ENCODE results near the gene HEMGN. TPM values are rescaled to one million over a fixed set of nuclear protein-coding genes. Genes with fewer than 3 reads are reported as not detected.
"Not testable (repeated sequence)": the region's sequence is repeated elsewhere in the genome, so short reads cannot be mapped to it uniquely, and the experiment has no call there.

Gene HEMGN
- total and polyA plus RNA-seq, 2 donors = 8.3 TPM; not detected in 1

GRCh38 chr9:97978371-97979130 is 40.6 kb upstream of the HEMGN start:
- Histone ChIP-seq H3K4me1 (ENCODE audit: insufficient read depth) (no peaks in the 10 kb centered on the region), H3K4me3 (ENCODE audit: low read depth, low read length) (no peak overlapping the region), H3K36me3 (ENCODE audit: insufficient read depth) (no peaks in the 10 kb centered on the region), H3K27ac (ENCODE audit: low read depth) (no peak overlapping the region)
- WGBS = 78% methylated on average over 3 of the region's 3 CpGs
- no peak for DNase-seq (ENCODE audit: extremely low spot score)

- not testable (repeated sequence) for H3K4me1 ChIP-seq (ENCODE audit: insufficient read depth); DNase-seq (ENCODE audit: extremely low spot score); H3K36me3 ChIP-seq (ENCODE audit: insufficient read depth); H3K4me3 ChIP-seq (ENCODE audit: low read depth, low read length); H3K27ac ChIP-seq (ENCODE audit: low read depth)
- WGBS = 89% methylated on average over 10 of the region's 10 CpGs
Observed at GRCh38 chr9:97976633-97977032, 38.7 kb upstream of the HEMGN start.

DNA sequence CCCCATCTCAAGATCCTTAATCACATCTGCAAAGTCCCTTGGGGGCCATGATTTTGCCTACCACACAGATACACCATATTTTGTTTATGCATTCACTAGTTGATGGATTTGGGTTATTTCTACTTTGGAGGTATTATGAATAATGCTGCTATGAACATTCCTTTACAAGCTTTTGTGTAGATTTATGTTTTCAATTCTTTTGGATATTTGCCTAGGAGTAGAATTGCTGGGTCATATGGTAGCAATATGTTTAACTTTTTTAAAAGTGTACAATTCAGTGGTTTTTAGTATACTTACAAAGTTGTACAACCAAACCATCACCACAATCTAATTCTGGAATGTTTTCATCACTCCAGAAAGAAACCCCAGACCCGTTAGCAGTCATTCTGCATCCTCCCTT is 37.4 kb upstream of the HEMGN start:
- 64% methylated on average over 1 of the region's 1 CpG for WGBS
- H3K27ac ChIP-seq (ENCODE audit: low read depth) = no peak overlapping the region
- H3K36me3 ChIP-seq (ENCODE audit: insufficient read depth) = no peaks in the 10 kb centered on the region
- H3K4me3 ChIP-seq (ENCODE audit: low read depth, low read length) = no peak overlapping the region
- DNase-seq (ENCODE audit: extremely low spot score) = no peak
- no peaks in the 10 kb centered on the region for H3K4me1 ChIP-seq (ENCODE audit: insufficient read depth)

DNA sequence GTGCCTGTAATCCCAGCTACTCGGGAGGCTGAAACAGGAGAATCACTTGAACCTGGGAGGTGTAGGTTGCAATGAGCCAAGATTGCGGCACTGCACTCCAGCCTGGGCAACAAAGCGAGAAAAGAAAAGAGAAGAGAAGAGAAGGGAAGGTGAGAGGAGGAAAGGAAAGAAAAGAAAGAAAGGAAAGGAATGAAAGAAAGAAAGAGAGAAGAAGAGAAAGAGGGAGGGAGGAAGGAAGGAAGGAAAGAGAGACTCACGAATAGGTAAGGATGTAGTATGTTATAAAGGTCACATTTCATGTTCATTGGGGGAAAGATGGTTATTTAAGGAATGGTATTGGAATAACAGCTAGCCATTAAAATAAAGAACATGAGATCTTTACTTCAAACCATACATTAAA is 34.8 kb upstream of the HEMGN start:
- no peaks in the 10 kb centered on the region for H3K36me3 ChIP-seq (ENCODE audit: insufficient read depth)
- DNase-seq (ENCODE audit: extremely low spot score) = no peak
- no peak overlapping the region for H3K4me3 ChIP-seq (ENCODE audit: low read depth, low read length)
- no peak overlapping the region for H3K27ac ChIP-seq (ENCODE audit: low read depth)
- WGBS = 89% methylated on average over 4 of the region's 4 CpGs
- no peaks in the 10 kb centered on the region for H3K4me1 ChIP-seq (ENCODE audit: insufficient read depth)

DNA sequence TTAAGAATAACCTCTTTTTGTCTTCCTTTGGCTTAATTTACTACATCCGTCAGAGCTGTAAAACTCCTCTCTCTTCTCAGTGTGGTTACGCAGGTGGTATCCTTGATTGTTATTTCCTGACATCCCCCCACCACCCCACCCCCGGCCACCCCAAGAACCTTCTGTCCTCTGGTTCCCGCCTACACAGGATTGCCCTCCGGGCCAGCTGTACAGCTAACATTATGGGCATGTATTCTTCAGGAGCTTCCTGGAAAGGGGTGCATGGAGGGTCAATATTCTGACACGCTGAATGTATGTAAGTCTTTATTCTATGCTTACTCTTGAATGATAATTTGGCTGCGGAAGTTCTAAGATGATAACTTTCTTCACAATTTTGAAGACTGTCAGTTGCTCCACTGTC is 32.2 kb upstream of the HEMGN start:
- H3K4me1 ChIP-seq (ENCODE audit: insufficient read depth) = no peaks in the 10 kb centered on the region
- H3K36me3 ChIP-seq (ENCODE audit: insufficient read depth) = no peaks in the 10 kb centered on the region
- no peak overlapping the region for H3K27ac ChIP-seq (ENCODE audit: low read depth)
- 57% methylated on average over 7 of the region's 7 CpGs for WGBS
- no peak overlapping the region for H3K4me3 ChIP-seq (ENCODE audit: low read depth, low read length)
- DNase-seq (ENCODE audit: extremely low spot score) = no peak

DNA sequence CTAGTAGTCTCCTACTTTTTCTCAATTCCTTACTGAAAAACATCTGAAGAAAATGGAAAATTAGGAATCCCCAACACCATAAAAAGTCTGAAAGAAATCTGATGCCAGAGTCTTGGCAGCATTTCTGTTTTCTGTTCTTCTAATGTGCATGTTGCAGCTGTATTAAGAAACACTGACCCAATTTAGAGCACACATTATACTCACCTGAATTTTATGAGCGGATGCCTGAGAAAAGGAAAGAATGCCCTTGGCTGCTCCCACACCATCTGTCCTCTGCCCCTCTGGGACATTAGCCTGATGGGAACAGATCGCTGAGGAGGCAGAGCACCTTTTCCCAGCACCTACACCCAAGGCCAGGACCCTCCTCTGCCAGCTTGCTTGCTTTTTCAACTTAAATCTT is 31.0 kb upstream of the HEMGN start:
- Histone ChIP-seq H3K27ac (ENCODE audit: low read depth) (no peak overlapping the region), H3K36me3 (ENCODE audit: insufficient read depth) (no peaks in the 10 kb centered on the region), H3K4me1 (ENCODE audit: insufficient read depth) (no peaks in the 10 kb centered on the region), H3K4me3 (ENCODE audit: low read depth, low read length) (no peak overlapping the region)
- 82% methylated on average over 2 of the region's 2 CpGs for WGBS
- no peak for DNase-seq (ENCODE audit: extremely low spot score)

DNA sequence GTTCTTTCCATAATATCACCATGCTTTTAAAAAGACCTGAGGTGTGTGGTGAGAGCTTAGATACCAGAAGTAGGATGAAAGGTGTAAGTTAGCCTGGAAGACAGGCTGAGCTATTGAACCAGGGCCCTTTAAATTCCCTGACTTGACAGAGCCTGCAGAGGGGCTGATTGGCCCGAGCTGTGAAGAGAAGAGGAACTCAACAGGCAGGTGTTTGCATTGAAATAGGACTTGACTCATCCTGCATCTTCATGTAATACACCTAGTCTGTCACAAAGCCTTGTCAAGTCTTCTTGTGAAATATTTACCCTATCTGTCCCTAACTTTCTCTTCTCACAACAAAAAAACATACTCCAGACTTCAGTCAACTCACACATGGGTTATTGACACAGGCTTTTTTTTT is 28.5 kb upstream of the HEMGN start:
- H3K4me1 ChIP-seq (ENCODE audit: insufficient read depth) = no peaks in the 10 kb centered on the region
- WGBS = 14% methylated on average over 1 of the region's 1 CpG
- DNase-seq (ENCODE audit: extremely low spot score) = no peak
- H3K27ac ChIP-seq (ENCODE audit: low read depth) = no peak overlapping the region
- no peak overlapping the region for H3K4me3 ChIP-seq (ENCODE audit: low read depth, low read length)
- no peaks in the 10 kb centered on the region for H3K36me3 ChIP-seq (ENCODE audit: insufficient read depth)

- Histone ChIP-seq H3K27ac (ENCODE audit: low read depth) (no peak overlapping the region), H3K36me3 (ENCODE audit: insufficient read depth) (no peaks in the 10 kb centered on the region), H3K4me3 (ENCODE audit: low read depth, low read length) (no peak overlapping the region), H3K4me1 (ENCODE audit: insufficient read depth) (no peaks in the 10 kb centered on the region)
- DNase-seq (ENCODE audit: extremely low spot score) = no peak
Observed at GRCh38 chr9:97964901-97965300, 26.9 kb upstream of the HEMGN start.

- no peaks in the 10 kb centered on the region for H3K36me3 ChIP-seq (ENCODE audit: insufficient read depth)
- no peak overlapping the region for H3K27ac ChIP-seq (ENCODE audit: low read depth)
- H3K4me1 ChIP-seq (ENCODE audit: insufficient read depth) = no peaks in the 10 kb centered on the region
- WGBS = 68% methylated on average over 2 of the region's 2 CpGs
- H3K4me3 ChIP-seq (ENCODE audit: low read depth, low read length) = no peak overlapping the region
- no peak for DNase-seq (ENCODE audit: extremely low spot score)
Observed at GRCh38 chr9:97963232-97963631, 25.3 kb upstream of the HEMGN start.

GRCh38 chr9:97962575-97962974 is 24.6 kb upstream of the HEMGN start:
- DNase-seq (ENCODE audit: extremely low spot score) = no peak
- WGBS = 77% methylated on average over 5 of the region's 5 CpGs
- Histone ChIP-seq H3K36me3 (ENCODE audit: insufficient read depth) (no peaks in the 10 kb centered on the region), H3K4me1 (ENCODE audit: insufficient read depth) (no peaks in the 10 kb centered on the region), H3K4me3 (ENCODE audit: low read depth, low read length) (no peak overlapping the region), H3K27ac (ENCODE audit: low read depth) (no peak overlapping the region)

DNA sequence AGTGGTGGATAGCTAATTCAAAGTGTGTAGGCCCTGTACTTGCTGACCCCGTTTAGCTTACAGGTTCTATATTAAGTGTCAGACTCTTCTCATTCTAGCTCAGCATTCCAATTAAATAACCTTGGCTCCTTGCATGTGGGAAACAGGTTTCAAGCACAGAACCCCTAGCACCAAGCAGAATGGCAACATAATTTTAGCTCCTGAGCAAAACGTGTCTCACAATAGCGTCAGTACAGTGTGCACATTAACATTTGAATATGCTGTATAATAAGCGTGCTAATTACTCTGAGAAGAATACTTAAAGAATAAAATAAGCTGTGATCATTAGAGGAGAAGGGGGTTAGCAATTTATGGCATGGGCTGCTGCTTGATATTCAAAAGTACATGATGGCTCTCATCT is 24.2 kb upstream of the HEMGN start:
- Histone ChIP-seq H3K27ac (ENCODE audit: low read depth) (no peak overlapping the region), H3K4me1 (ENCODE audit: insufficient read depth) (no peaks in the 10 kb centered on the region), H3K4me3 (ENCODE audit: low read depth, low read length) (no peak overlapping the region), H3K36me3 (ENCODE audit: insufficient read depth) (no peaks in the 10 kb centered on the region)
- 74% methylated on average over 4 of the region's 4 CpGs for WGBS
- no peak for DNase-seq (ENCODE audit: extremely low spot score)

DNA sequence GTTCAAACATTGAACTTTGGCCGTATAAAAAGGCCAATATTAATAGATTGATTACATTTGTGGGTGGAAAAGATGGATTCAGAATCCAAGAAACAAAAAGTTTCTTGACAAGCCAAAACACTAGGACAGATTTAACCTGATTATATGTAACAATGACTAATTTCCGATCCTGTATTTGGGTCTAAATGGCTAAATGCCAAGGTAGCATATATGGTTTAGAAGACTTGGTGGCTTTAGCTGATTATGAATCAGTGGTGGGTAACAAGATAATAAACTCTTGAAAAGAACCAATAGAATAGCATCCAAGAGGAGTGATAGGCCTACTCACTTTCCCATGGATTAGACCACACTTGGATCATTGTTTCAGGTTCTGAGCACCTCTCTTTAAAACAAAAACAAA is 23.4 kb upstream of the HEMGN start:
- no peaks in the 10 kb centered on the region for H3K36me3 ChIP-seq (ENCODE audit: insufficient read depth)
- H3K27ac ChIP-seq (ENCODE audit: low read depth) = no peak overlapping the region
- H3K4me3 ChIP-seq (ENCODE audit: low read depth, low read length) = no peak overlapping the region
- whole genome bisulfite sequencing = 80% methylated on average over 2 of the region's 2 CpGs
- DNase-seq (ENCODE audit: extremely low spot score) = no peak
- H3K4me1 ChIP-seq (ENCODE audit: insufficient read depth) = no peaks in the 10 kb centered on the region

DNA sequence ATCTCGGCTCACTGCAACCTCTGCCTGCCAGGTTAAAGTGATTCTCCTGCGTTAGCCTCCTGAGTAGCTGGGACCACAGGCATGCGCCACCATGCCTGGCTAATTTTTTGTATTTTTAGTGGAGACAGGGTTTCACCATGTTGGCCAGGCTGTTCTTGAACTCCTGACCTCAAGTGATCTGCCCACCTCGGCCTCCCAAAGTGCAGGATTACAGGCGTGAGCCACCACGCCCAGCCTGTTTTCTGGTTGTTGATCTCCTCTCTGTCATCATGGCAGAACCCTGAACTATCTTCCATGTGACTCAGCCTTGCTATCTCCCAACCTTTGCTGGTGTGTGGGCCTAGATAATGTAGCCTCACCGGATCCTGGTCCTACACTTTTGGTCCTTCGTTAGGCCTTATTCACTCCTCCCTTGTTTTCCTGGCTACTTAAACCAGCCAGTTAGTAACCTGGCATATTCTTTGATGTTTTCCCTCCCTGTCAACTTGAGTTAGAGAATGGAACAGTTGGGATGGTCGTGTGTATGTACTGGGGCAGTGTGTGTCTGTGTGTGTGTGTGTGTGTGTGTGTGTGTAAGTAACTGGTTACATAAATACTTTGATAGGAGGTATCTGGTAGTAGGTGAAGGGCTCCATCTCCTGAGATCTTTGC is 22.8 kb upstream of the HEMGN start:
- not testable (repeated sequence) for DNase-seq (ENCODE audit: extremely low spot score); H3K27ac ChIP-seq (ENCODE audit: low read depth)
- 84% methylated on average over 9 of the region's 9 CpGs for WGBS

DNA sequence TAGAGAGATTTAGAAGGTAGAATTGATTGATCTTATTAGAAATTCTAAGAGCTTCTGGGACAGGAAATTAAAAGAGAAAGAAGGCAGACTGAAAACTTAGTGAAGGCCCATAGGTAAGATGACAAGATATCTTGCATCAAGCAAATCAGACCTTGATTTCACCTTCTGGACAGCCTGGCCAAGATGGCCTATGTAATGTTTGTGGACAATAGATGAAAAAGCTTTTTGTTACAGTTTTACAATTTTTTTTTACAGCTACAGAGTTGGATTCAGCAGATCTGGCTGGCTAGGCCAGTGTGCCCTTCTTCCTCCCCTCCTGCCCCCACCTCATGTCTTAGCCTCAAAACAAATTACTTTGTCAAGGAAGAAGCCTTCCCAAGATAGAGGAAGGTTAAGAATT is 21.6 kb upstream of the HEMGN start:
- Histone ChIP-seq H3K27ac (ENCODE audit: low read depth) (no peak overlapping the region), H3K4me1 (ENCODE audit: insufficient read depth) (no peaks in the 10 kb centered on the region), H3K36me3 (ENCODE audit: insufficient read depth) (no peaks in the 10 kb centered on the region), H3K4me3 (ENCODE audit: low read depth, low read length) (no peak overlapping the region)
- DNase-seq (ENCODE audit: extremely low spot score) = no peak

More for the DNA sequence above, 22.8 kb upstream of the HEMGN start:
- H3K36me3 ChIP-seq (ENCODE audit: insufficient read depth); H3K4me1 ChIP-seq (ENCODE audit: insufficient read depth); H3K4me3 ChIP-seq (ENCODE audit: low read depth, low read length): not testable (repeated sequence)
